HepG2 (cell line): ENCODE measurements around the gene WDR54. TPM values are rescaled to one million over a fixed set of nuclear protein-coding genes. Genes with fewer than 3 reads are reported as not detected.

ENCODE experiments used
- ATAC-seq: fragments of 200-7000 bp; cut with Tn5 transposase; 3 replicates; pipeline ENCODE4 v1.9.1; 2020; ENCODE audit warnings: mild to moderate bottlenecking, moderate library complexity
- BruUV-seq: library from RNA; stranded (reverse); fragments of 400-500 nt; replicated peaks from 2 replicates; lab custom pipeline; 2021; lab: Mats Ljungman, UMichigan
- CTCF ChIA-PET: fragments of 300-600 bp; formaldehyde crosslinking; extraction: SDS; loops from one replicate; lab custom pipeline; 2021; ENCODE audit warnings: low total read pairs, inconsistent platforms, low intra/inter-chr PET ratio; lab: Yijun Ruan, JAX
- POLR2A ChIA-PET: fragments of 350-600 bp; sonication (Branson Sonifier 250); formaldehyde crosslinking; loops from one replicate; lab custom pipeline; 2020; ENCODE audit warnings: antibody characterized with exemption, inconsistent platforms; lab: Yijun Ruan, JAX
- DNase-seq: peaks from one replicate; pipeline ENCODE4 v3.0.0-alpha.2; 2015; ENCODE audit warnings: low spot score
- FAIRE-seq: peaks from 3 replicates; lab custom pipeline; 2011; peaks lifted over from hg19 to GRCh38; lab: Jason Lieb, UNC
- H2AFZ ChIP-seq: one replicate; pipeline ENCODE4 v1.6.1; 2011; ENCODE audit warnings: low read length, inconsistent platforms
- H3K27ac ChIP-seq: fragments of 300-600 bp; 3 replicates; pipeline ENCODE4 v1.8.0; 2011; ENCODE audit warnings: mixed run types, mild to moderate bottlenecking, mixed read lengths, low read length, inconsistent platforms; ENCODE audit not compliant: insufficient read depth; ENCODE audit errors: extremely low read length
- H3K27me3 ChIP-seq, 2 experiments: fragments of 200-600 bp in 1 of 2; 2 replicates in 1 of 2; 3 replicates in 1 of 2; pipeline versions ENCODE4 v1.6.0 to v1.8.0; 2011; ENCODE audit warnings: low read length in 2 of 2, mild to moderate bottlenecking in 2 of 2, moderate library complexity in 2 of 2, inconsistent platforms in 1 of 2; ENCODE audit not compliant: insufficient read depth in 2 of 2, control insufficient read depth in 1 of 2
- H3K36me3 ChIP-seq, 2 experiments: fragments of 200-600 bp in 1 of 2; replicated peaks in 1 of 2; 2 replicates in 1 of 2; 3 replicates in 1 of 2; pipeline versions ENCODE4 v1.5.1 to v1.8.0; 2011; ENCODE audit warnings: low read length in 2 of 2, inconsistent platforms in 1 of 2; ENCODE audit not compliant: insufficient read depth in 2 of 2, control insufficient read depth in 1 of 2
- H3K4me1 ChIP-seq: 2 replicates; pipeline ENCODE4 v1.5.1; 2012; ENCODE audit warnings: low read length, inconsistent platforms; ENCODE audit not compliant: insufficient read depth
- H3K4me2 ChIP-seq: 2 replicates; pipeline ENCODE4 v1.6.0; 2011; ENCODE audit warnings: low read depth, low read length, inconsistent platforms
- H3K4me3 ChIP-seq, 3 experiments: fragments of 200-600 bp in 1 of 3; sonication (generic), shearing (Covaris generic) in 1 of 3; replicated peaks in 1 of 3; 2 replicates each; pipeline ENCODE4 v1.5.1; 2011 to 2016; ENCODE audit warnings: low read length in 3 of 3, inconsistent platforms in 2 of 3, low read depth in 2 of 3, mild to moderate bottlenecking in 2 of 3, control low read depth in 1 of 3, mixed read lengths in 1 of 3; ENCODE audit not compliant: insufficient read depth in 1 of 3
- H3K79me2 ChIP-seq: one replicate; pipeline ENCODE4 v1.6.1; 2011; ENCODE audit warnings: low read length, inconsistent platforms; ENCODE audit not compliant: insufficient read depth
- H3K9ac ChIP-seq: 2 replicates; pipeline ENCODE4 v1.6.0; 2011; ENCODE audit warnings: mild to moderate bottlenecking, low read depth, low read length, inconsistent platforms; ENCODE audit not compliant: insufficient read depth
- H3K9me3 ChIP-seq: 2 replicates; pipeline ENCODE4 v1.5.1; 2012; ENCODE audit warnings: mild to moderate bottlenecking, low read length
- H4K20me1 ChIP-seq: 2 replicates; pipeline ENCODE4 v1.6.0; 2011; ENCODE audit warnings: inconsistent platforms, mild to moderate bottlenecking, low read length, moderate library complexity; ENCODE audit not compliant: insufficient read depth
- AGO1 ChIP-seq: fragments of 200-400 bp; formaldehyde crosslinking; IDR thresholded peaks from 2 replicates; pipeline ENCODE4 v1.6.1; 2017; ENCODE audit warnings: mild to moderate bottlenecking, low read depth, low read length, moderate library complexity; ENCODE audit not compliant: poor library complexity, severe bottlenecking
- JARID2 ChIP-seq: sonication (generic); formaldehyde crosslinking; IDR thresholded peaks from 2 replicates; pipeline ENCODE4 v1.8.1; 2023; ENCODE audit warnings: missing genetic modification reagents, inconsistent platforms; ENCODE audit not compliant: insufficient replicate concordance
- KLF12 ChIP-seq: sonication (generic); formaldehyde crosslinking; IDR thresholded peaks from 2 replicates; pipeline ENCODE4 v1.4.0; 2020; ENCODE audit warnings: missing genetic modification reagents, borderline replicate concordance
- SMARCE1 ChIP-seq: fragments of 450-650 bp; IDR thresholded peaks from 2 replicates; pipeline ENCODE4 v1.6.1; 2017; ENCODE audit warnings: borderline replicate concordance
- SP5 ChIP-seq: IDR thresholded peaks from 2 replicates; pipeline ENCODE4 v1.6.1; 2016; ENCODE audit warnings: low read depth, borderline replicate concordance
- SRF ChIP-seq: IDR thresholded peaks from 2 replicates; pipeline ENCODE4 v1.6.1; 2011; ENCODE audit warnings: mild to moderate bottlenecking, low read depth, low read length, moderate library complexity
- SRSF9 ChIP-seq: fragments of 200-400 bp; formaldehyde crosslinking; IDR thresholded peaks from 2 replicates; pipeline ENCODE4 v1.6.1; 2018; ENCODE audit warnings: borderline replicate concordance, mild to moderate bottlenecking, low read depth, low read length; ENCODE audit not compliant: insufficient read depth, poor library complexity, severe bottlenecking
- ZNF547 ChIP-seq: sonication (generic); formaldehyde crosslinking; IDR thresholded peaks from 2 replicates; pipeline ENCODE4 v1.5.1; 2020; ENCODE audit warnings: mild to moderate bottlenecking, missing genetic modification reagents
- WGBS: methylation state at CpG from one replicate; pipeline ENCODE4 v1.1.6; 2017; ENCODE audit warnings: low lambda C conversion rate; 5-methylcytosine and 5-hydroxymethylcytosine counted together
- in situ Hi-C: cut with HindIII; loops from 2 replicates; pipeline ENCODE4 v1.10.0; 2017; ENCODE audit warnings: low pct_unique_long_range_greater_than_20kb; ENCODE audit not compliant: extremely low pct_ligation_motif_present
- intact Hi-C: fragments of 100-400 bp; cut with micrococcal nuclease; formaldehyde crosslinking; loops from one replicate; pipeline ENCODE4 v1.10.0; 2022; ENCODE audit not compliant: unreplicated experiment
- polyA plus RNA-seq, 8 experiments: library from polyadenylated mRNA; depleted of rRNA in 3 of 8; stranded (reverse) in 7 of 8; unstranded in 1 of 8; fragments of >200 nt; fragmentation: Illumina TruSeq in 4 of 8; extraction: Trizol in 4 of 8; gene quantifications; 2 replicates each; pipeline versions ENCODE4 v1.2.1 to v1.2.3, GENCODE V29; 2011 to 2016; ENCODE audit warnings: low read depth in 4 of 8, missing spikeins in 1 of 8, mixed read lengths in 1 of 8; ENCODE audit not compliant: insufficient read depth in 1 of 8
- total RNA-seq, 5 experiments: library from RNA; depleted of rRNA; stranded (reverse); fragments of >200 nt; fragmentation: Illumina TruSeq; extraction: Trizol; gene quantifications; 2 replicates each; pipeline ENCODE4 v1.2.3, GENCODE V29; 2016; ENCODE audit warnings: low read depth in 1 of 5
- TF ChIP-seq, protein P1 (sequence below): sonication (generic); formaldehyde crosslinking; conservative IDR thresholded peaks from 2 replicates; pipeline ENCODE4 v1.4.0; 2020; ENCODE audit warnings: missing genetic modification reagents
- TF ChIP-seq, protein P2 (sequence below): IDR thresholded peaks from 2 replicates; pipeline ENCODE4 v1.6.1; 2016; ENCODE audit warnings: missing compliant biosample characterization, missing genetic modification reagents, borderline replicate concordance
- TF ChIP-seq, protein P3 (sequence below): sonication (generic); formaldehyde crosslinking; IDR thresholded peaks from 2 replicates; pipeline ENCODE4 v1.5.1; 2020; ENCODE audit warnings: mild to moderate bottlenecking, missing genetic modification reagents, borderline replicate concordance

The WDR54 gene
- total and polyA plus RNA-seq, 2 of the 13 experiments (the other 11 are each of a cell fraction or from before 2014, with no cell fraction given): 2.0 to 17.3 TPM

DNA sequence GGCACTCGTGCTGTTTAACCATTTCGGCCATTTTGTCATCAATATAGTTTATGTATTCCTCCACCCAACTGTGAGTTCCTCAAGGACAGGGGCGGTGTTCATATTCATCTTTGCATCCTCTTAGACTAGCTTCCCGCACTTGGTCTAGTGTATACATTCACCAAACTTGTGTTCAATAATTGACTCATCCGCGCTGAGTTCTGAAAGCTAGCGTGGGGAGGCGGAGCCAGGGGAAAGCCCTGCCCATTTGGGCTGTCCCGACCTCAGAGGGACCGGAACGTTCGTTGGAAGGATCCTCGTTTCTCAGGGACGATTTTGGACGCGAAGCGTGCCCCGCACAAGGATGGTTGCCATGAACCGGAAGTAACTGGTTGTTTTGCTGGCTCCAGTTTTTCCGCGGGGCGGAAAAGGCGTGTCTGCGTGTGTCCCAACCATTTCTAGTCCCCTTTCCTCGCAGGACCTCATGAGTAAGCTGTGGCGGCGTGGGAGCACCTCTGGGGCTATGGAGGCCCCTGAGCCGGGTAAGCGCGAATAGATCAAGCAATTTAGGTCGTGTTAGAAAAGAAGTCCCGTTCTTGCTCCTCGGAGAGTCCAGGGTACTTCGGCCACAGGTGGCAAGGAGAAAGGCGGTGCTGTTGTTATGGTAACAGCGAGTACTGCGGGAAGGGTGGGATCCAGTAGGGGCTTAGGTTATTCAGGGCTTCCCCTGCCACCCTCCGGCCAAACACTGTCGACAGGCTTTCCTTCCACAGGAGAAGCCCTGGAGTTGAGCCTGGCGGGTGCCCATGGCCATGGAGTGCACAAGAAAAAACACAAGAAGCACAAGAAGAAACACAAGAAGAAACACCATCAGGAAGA lies 33.4 kb downstream of the WDR54 start, which contains the start of gene INO80B (continued):
- TF ChIP-seq, protein P1, sequence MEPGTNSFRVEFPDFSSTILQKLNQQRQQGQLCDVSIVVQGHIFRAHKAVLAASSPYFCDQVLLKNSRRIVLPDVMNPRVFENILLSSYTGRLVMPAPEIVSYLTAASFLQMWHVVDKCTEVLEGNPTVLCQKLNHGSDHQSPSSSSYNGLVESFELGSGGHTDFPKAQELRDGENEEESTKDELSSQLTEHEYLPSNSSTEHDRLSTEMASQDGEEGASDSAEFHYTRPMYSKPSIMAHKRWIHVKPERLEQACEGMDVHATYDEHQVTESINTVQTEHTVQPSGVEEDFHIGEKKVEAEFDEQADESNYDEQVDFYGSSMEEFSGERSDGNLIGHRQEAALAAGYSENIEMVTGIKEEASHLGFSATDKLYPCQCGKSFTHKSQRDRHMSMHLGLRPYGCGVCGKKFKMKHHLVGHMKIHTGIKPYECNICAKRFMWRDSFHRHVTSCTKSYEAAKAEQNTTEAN (CRISPR knock-in tag): peak; percentile 63; the same call in 1 of the 2 replicates

DNA sequence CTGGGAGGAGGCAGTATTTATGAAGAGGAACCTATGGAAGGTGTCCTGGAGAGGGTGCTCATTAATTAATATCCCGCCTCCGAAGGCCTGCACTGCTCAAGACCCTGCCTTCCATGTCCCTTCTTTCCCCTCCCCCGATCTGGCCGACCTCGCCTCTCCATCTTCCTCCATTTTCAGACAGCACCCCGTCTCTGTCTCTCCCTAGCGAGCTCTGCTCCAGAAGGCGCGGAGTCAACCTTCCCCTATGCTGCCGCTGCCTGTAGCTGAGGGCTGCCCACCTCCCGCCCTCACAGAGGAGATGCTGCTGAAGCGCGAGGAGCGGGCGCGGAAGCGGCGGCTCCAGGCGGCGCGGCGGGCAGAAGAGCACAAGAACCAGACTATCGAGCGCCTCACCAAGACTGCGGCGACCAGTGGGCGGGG lies 35.6 kb downstream of the WDR54 start:
- H3K4me1 ChIP-seq: peaks cover 49% of the 10 kb centered on the region
- no peak overlapping the region for H2AFZ ChIP-seq
- in situ Hi-C loops: no loop called here
- CTCF ChIA-PET: no interaction called here
- peak overlapping the region; percentile 95 for H3K4me2 ChIP-seq
- H3K9ac ChIP-seq: peak overlapping the region; percentile 85
- no TSS peak for BruUV-seq
- no peaks in the 10 kb centered on the region for H3K9me3 ChIP-seq
- POLR2A ChIA-PET: interaction anchor here (0.7 to 12.4 kb wide), 11 partner anchors 14 to 1244 kb away, joined by 3 to 342 read pairs (median 24); partner anchors contain the start of genes CCDC142, LBX2, MRPL53 and PCGF1
- DNase-seq (no peak), ATAC-seq (no peak), FAIRE-seq (no peak)
- H3K4me3 ChIP-seq: peak overlapping the region; percentile 75 to 92 (median 76)
- H3K27ac ChIP-seq: peak overlapping the region; percentile 89
- peaks cover 22% of the 10 kb centered on the region for H3K79me2 ChIP-seq
- H3K27me3 ChIP-seq: no peaks in the 10 kb centered on the region; a peak in 1 of 5 replicates
- H3K36me3 ChIP-seq: peaks cover 1 to 12% of the 10 kb centered on the region in 2 experiments; a peak in 4 of 5 replicates
- WGBS: 2% methylated on average over 27 of the region's 27 CpGs
- peaks cover 4% of the 10 kb centered on the region; the same call in 1 of the 2 replicates for H4K20me1 ChIP-seq
- intact Hi-C loops: no loop called here
- TF ChIP-seq KLF12 (no peak), JARID2 (CRISPR knock-in tag) (peak; percentile 68), SMARCE1 (no peak), SRSF9 (no peak), ZNF547 (CRISPR knock-in tag) (0 out of 2 replicates have a peak, but pooled peaks have one; percentile 18), AGO1 (no peak), SRF (no peak), SP5 (no peak)
- TF ChIP-seq, protein P2, sequence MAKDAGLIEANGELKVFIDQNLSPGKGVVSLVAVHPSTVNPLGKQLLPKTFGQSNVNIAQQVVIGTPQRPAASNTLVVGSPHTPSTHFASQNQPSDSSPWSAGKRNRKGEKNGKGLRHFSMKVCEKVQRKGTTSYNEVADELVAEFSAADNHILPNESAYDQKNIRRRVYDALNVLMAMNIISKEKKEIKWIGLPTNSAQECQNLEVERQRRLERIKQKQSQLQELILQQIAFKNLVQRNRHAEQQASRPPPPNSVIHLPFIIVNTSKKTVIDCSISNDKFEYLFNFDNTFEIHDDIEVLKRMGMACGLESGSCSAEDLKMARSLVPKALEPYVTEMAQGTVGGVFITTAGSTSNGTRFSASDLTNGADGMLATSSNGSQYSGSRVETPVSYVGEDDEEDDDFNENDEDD (CRISPR knock-in tag): 0 out of 2 replicates have a peak, but pooled peaks have one; percentile 45
- TF ChIP-seq, protein P3, sequence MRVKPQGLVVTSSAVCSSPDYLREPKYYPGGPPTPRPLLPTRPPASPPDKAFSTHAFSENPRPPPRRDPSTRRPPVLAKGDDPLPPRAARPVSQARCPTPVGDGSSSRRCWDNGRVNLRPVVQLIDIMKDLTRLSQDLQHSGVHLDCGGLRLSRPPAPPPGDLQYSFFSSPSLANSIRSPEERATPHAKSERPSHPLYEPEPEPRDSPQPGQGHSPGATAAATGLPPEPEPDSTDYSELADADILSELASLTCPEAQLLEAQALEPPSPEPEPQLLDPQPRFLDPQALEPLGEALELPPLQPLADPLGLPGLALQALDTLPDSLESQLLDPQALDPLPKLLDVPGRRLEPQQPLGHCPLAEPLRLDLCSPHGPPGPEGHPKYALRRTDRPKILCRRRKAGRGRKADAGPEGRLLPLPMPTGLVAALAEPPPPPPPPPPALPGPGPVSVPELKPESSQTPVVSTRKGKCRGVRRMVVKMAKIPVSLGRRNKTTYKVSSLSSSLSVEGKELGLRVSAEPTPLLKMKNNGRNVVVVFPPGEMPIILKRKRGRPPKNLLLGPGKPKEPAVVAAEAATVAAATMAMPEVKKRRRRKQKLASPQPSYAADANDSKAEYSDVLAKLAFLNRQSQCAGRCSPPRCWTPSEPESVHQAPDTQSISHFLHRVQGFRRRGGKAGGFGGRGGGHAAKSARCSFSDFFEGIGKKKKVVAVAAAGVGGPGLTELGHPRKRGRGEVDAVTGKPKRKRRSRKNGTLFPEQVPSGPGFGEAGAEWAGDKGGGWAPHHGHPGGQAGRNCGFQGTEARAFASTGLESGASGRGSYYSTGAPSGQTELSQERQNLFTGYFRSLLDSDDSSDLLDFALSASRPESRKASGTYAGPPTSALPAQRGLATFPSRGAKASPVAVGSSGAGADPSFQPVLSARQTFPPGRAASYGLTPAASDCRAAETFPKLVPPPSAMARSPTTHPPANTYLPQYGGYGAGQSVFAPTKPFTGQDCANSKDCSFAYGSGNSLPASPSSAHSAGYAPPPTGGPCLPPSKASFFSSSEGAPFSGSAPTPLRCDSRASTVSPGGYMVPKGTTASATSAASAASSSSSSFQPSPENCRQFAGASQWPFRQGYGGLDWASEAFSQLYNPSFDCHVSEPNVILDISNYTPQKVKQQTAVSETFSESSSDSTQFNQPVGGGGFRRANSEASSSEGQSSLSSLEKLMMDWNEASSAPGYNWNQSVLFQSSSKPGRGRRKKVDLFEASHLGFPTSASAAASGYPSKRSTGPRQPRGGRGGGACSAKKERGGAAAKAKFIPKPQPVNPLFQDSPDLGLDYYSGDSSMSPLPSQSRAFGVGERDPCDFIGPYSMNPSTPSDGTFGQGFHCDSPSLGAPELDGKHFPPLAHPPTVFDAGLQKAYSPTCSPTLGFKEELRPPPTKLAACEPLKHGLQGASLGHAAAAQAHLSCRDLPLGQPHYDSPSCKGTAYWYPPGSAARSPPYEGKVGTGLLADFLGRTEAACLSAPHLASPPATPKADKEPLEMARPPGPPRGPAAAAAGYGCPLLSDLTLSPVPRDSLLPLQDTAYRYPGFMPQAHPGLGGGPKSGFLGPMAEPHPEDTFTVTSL (CRISPR knock-in tag): peak; percentile 8; the same call in 1 of the 2 replicates
